Superior temporal gyrus (tissue), 1 donor: ENCODE results near the gene POMT1.

Source experiments
- DNase-seq: peaks from one replicate; pipeline ENCODE4 v3.0.0-alpha.2; 2016; ENCODE audit errors: extremely low spot score

POMT1 gene

DNA sequence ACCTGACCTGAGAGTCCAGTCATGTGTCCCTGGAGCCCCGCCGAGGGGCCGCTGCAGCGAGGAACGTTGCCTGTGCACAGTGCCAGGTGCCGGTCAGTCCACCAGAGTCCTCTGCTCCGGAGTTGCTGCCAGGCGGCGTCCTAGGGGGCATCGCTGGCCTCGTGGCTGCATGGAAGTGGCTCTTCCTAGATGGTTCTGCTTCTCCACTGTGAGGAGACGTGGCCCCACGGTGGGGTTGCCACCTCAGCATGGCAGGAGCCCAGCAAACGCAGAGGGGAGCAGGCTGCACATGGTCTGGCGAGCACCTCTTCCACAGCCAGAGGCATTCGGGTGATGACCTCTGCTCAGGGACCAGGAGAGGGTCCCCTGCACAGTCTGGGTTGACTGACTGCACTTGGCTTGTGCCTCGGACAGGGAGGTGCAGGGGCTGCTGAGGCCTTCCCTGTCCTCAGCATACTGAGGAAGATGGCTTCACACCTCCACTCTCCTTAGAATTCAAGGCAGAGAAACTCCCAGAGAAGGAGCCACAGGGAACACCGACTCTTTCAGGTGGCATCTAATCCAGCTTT is 25.9 kb upstream of the POMT1 start:
- DNase-seq: no peak

DNA sequence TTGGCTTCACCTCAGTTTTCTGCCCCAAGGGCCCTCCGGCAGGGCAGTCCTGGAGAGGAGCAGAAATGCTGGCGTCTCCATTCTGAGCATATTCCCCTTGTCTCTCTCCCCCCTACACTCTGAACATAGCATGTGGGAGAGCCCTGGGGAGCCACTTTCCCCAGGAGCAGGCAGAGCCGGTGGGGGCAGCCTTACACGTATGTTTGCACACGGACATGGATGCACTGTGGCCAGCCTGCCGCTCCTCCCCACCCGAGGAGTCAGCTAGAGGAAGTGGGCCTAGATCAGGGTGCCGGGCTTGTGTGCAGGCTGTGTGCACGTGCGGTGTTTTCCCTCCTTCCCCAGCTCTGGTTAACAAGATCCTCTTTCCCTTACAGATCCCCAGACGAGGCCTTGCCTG is 25.4 kb upstream of the POMT1 start:
- DNase-seq: no peak

DNA sequence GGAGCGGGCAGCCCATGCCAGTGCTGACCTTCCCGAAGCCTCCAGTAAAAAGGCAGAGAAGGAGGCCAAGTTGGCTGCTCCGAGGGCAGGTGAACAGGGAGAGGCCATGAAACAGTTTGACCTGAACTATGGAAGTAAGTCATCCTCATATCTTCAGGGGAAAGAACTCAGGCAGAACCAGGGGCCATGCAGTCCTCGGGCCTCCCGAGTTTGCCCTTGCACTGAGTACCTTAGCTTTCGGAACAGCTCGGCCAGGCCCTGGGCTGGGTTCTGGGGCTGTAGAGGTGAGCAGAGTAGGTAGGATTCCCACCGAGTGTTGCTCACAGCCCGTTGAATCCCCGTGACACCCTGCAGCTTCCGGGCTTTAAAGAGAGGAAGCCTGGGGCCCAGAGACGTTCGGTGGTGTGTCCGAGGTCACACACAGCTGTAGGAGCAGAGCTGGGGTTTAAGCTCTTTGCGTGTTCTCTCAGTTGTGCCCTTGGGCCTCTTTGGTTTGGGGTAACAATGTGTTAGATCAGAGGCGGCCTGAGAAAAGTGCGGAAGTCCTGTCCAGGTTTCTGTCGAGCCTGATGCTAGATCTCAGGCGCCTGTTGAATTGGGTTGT is 24.8 kb upstream of the POMT1 start:
- DNase-seq: no peak

DNA sequence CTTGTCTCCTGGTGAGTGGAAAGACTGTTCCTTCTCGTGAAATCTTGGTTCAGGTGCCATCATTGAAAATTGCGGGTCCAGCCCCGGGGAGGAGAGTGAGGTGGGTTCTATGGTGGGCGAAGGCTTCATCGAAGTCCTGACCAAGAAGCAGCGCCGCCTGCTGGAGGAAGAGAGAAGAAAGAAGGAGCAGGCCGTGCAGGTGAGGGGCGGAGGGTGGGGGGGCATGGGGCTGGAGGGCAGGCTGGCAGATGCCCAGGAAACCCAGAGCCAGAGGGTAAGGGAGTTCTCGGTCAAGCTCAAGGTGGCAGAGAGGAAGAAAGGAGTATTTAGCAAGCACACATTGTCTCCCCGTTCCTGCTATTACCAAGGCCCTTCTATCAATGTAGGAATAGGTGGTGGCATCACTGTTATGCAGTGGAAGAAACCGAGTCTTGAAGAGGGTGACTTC is 24.3 kb upstream of the POMT1 start:
- DNase-seq: no peak

DNA sequence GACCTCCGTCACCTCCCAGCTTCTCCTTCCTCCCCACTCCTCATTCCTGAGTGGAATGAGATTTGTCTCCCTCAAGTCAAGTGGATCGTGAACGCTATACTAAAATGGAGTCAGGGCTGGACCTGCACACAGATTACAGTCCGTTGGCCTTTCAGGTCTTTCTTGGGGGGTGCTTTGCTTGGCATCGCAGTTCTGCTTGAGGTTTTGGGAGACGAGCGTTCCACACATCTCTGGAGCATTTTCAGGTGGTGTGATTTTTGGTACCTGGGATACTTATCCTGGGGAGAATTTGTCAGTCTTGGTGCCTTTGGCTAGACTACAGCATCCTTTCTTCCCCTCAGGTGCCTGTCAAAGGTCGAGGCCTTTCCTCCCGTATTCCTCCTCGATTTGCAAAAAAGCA is 23.8 kb upstream of the POMT1 start:
- no peak for DNase-seq

DNA sequence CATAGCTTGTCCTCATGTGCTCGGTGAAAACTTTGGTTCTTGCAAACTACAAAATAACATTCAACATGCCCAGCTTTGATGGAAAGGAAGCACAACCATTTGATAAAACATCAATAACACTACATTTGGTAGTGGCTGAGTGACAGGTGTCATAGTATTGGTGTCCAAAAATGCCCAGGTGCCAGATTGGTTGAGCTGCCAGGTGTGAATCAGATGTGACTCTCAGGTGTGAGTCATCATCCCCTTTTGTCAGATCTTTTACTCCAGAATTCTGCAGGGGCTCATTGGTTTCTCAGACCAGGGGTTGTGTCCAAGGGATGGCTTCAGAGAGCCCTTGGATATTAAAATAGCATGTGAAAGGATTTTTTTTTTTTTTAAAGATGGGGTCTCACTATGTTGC is 22.5 kb upstream of the POMT1 start:
- no peak for DNase-seq

DNA sequence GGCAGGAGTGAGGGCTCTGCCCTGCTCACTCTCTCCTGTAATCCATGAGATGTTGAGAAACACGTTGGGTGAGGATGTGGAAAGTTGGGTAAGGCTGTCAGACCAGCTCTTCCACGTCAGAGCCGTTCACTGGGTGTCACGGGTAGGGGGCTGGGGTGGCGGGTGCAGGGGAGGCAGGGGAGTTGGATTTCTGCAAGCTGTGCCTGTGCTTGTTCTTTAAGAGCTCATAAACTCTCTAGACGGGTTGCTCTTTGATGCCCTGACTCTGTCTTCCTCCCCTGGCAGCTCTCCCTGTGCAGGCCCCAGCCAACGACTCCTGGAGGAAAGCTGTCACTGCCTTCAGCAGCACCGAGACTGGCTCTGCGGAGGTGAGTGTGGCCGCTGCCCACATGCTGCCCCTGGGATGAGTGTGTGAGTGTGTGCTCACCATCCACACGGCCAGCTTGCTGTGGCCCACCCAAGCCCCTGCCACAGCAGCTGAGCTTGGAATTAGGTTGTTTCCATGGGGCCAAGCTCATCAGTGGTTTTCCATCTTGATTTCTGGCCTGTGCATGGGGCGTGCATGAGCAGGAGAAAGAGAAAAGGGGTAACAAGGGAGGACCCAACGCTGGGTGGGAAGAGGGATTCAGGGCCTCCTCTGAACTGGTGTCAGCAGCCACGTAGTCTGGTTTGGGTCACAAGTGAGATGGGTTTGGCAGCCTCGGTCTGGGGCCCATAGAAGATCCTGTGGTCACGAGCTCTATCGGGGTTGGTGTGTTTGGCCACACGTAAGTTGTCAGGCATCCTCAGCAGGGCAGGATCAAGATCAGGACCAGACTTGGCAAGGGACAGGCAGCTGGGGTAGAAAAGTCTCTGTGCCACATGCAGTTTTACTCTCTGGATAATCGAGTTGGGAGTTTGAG is 21.0 kb upstream of the POMT1 start:
- no peak for DNase-seq

DNA sequence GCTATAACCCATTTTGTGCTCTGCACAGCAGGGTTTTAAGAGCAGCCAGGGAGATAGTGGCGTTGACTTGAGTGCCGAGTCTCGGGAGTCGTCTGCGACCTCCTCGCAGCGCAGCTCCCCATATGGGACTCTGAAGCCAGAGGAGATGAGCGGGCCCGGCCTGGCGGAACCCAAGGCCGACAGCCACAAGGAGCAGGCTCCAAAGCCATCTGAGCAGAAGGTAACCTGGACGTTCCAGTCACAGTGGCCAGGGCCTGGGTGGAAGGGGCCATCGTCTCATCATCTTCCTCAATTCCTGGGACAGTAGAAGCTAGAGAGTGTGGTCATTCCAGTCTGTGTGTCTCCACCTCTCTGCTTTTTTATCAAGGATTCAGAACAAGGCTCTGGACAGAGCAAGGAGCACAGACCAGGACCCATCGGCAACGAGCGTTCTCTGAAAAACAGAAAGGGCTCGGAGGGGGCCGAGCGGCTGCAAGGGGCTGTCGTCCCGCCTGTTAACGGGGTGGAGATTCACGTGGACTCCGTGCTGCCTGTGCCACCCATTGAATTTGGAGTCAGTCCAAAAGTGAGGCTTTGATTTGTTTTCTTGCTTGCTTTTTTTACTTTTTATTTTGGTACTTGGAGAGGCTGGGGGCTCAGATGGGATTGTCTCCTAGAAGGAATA is 20.2 kb upstream of the POMT1 start:
- no peak for DNase-seq

DNA sequence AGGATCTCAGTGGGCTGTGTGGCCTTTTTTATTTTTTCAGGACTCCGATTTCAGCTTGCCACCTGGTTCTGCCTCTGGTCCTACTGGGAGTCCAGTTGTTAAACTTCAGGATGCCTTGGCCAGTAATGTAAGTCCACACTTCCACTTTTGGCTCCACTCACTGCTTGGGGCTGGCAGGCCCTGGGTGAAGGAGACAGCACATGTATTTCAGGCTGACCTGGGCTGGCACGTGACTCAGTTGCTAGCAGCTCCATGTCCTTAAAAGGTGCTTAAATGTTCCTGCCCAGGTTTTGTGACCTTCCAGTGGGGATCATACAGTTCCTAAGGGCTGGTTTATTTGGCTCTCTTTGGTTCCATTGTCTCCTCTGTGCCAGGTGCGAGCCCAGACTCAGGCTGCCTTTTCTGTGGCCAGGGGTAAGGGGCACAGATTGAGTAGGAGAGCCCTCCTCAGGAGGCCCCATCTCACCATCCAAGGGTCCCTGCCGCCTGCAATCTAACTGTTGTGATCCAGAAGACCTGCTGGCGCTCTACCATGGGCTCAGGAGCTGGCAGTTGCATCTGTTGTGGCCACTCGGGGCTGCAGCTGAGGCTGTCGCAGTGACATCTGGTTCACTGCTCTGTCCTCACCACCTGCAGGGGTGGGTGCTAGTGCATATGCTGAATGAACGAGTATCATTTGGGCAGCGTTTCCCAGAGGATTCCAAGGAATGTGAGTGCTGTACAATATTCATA is 19.2 kb upstream of the POMT1 start:
- DNase-seq: no peak

DNA sequence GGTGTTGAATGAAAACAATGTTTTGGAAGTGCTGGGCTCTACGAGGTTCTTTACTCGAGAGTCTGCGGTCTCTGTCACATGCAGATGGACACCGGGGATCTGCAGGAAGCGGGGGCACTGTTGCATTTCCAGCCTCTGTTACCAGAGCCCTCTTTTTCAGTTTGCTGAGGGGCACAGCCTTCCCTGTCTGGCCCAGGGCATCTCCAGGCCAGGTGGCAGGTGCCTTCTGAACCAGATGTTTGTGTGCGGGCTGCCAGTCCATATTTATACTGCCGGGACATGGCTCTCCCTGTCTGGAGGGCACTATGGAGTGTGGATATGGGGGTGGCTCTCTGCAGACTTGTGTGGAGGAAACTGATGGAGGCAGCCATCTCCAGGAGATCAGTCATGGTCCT is 18.7 kb upstream of the POMT1 start:
- DNase-seq: no peak

DNA sequence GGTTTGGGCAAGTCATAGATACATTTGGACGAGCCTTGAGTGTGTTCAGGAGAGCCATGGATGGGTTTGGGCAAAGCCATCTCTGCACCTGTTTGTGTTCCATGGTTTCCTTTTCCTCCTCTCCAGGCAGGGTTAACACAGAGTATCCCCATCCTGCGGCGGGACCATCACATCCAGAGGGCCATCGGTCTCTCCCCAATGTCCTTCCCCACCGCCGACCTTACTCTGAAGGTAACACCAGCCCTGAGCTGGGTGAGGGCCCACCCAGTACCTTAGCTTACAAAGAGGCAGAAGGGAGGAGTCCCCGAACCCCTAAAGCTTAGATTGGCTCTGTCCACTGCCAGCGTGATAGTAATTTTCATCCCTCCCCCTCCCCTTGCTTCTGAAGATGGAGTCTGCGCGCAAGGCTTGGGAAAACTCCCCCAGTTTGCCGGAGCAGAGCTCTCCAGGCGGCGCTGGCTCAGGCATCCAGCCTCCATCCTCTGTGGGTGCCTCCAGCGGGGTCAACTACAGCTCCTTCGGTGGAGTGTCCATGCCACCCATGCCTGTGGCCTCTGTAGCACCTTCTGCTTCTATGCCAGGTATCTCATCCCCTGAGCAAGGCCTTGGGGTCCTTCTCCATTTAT is 18.0 kb upstream of the POMT1 start:
- no peak for DNase-seq

DNA sequence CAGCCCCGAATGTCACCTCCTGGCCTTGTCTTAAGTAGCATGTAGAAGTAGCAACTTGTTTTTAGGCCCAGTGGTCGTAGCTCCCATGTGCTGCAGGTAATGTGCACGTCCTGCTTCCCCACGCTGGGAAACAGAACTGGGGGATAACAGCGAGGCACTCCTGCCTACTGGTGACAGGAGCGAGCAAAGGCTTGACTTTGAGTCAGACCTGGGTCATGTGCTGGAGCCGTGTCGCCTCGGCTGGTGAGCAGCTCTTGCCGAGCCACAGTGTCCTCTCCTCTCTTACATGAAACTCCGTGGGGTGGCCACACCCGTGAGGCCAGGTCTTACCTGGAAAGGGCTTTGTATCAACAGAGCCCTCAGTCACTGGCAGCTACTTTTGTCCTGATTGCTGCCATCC is 17.5 kb upstream of the POMT1 start:
- DNase-seq: no peak

DNA sequence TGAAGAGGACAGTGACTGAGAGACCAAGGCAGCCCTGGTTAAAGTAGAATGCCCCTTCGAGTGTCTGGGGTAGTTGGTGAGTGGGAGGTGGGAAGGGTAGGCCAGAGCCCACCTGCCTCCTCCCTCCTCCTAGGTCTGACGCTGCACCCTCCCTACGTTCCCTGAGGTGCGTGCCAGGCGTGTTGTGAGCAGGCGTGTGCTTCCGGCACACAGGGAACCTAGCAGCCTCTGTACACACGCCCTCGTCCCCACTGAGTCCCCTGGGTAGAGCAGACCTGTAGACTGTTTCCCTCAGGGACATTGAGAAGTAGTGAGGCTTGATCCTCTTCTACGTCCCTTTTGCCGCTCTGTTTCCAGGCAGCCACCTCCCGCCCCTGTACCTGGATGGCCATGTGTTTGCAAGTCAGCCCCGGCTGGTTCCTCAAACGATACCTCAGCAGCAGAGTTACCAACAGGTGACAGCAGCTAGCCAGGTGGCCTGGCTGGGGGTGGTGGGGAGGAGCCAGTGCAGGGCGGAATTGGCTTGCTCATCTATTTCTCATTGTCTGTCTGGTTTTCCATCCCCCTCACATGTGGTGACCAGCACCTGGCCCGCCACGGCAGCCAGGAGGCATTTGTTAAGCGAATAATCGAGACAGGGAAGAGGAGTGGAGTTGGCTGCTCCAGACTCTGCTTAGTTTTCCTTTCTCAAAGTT is 16.8 kb upstream of the POMT1 start:
- DNase-seq: no peak

DNA sequence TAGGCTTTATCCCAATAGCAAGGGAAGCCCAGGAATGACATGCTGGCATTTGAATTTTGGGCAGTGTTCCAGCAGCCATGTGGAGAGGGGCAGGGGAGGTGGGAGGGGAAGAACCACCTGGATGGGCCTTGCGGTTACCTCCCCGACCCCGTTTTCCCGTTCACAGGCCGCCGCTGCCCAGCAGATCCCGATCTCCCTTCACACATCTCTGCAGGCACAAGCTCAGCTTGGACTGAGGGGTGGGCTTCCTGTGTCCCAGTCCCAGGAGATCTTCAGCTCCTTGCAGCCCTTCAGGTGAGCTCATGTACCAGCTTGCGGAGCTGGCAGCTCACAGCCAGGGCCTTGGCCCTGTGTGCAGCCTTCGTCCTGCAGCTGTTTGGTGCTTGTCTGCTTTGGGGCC is 15.7 kb upstream of the POMT1 start:
- DNase-seq: no peak

DNA sequence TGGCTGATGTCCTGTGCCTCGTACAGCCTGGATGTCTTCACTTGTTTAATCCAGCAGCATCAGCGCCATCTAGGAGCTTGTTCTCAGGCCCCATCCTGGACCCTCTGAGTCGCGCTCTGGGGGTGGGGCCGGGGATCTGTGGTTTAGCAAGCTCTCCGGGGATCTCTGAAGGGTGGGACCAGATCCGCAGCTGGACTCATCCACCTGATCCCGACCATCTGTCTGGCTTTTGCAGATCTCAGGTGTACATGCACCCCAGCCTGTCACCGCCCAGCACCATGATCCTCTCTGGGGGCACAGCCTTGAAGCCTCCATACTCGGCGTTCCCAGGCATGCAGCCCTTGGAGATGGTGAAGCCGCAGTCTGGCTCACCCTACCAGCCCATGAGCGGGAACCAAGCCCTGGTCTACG is 15.1 kb upstream of the POMT1 start:
- no peak for DNase-seq

DNA sequence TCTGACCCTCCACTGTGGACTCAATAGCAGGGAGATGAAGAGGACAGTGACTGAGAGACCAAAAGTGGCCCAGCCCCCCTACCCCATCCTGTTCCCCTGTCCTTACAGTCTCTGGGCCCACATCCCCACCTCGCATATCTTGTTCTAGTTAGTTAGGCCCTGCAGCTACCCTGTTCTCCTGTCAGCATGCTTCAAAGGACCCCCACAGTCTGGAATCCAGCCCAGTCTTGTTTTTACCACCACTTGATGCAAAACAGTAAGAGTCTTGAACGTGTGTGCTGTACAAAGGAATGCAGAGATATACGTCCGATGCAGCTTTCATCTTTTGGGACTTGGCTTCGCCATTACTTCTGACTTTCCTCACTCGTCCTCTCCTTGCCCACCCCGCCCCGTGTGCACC is 12.2 kb upstream of the POMT1 start:
- no peak for DNase-seq

DNA sequence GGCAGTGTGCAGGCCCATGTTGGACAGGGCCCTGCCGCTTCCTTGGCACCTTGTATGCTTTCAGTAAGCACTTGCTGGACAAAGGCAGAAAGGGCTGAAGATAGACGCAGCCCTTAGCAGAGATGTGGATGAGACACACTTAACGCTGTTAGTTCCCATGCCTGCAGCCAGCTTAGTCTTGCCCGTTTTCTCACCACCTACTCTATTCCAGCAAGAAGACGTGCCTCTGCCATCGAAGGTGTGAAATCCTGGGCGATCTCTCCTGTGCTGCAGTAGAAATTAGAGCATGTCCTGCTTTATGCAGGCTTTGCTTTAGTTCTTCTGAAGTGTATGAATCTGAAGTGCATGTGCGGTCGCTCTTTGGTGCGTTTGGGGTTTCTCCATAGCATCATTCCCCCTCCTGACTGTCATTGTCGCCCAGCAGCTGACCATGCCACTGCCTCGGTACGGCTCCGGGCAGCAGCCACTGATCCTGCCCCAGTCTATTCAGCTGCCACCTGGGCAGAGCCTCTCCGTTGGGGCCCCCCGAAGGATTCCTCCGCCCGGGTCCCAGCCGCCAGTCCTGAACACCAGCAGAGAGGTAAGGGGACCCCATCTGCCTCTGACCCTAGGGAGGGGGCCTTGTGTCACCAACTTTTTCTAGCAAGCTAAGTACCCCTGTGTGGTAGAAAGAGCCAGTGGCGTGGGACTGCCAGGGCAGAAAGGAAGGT is 11.6 kb upstream of the POMT1 start:
- DNase-seq: peak; percentile 61

DNA sequence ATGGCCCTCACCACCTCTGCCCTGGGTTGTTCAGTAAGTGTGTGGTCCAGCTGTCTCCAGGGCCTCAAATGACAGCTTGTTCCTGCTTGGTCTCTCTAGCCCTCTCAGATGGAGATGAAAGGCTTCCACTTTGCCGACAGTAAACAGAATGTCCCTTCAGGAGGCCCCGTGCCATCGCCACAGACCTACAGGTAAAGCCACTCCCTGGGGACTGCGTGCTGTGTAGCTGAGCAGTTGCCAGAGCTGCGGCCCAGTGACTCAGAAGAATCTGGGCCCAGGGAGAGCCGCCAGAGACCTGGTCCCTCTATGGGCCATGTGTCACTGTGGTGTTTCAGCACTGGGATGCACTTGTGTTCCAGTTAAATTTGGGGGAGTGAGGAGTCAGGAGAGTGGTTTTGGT is 10.6 kb upstream of the POMT1 start:
- no peak for DNase-seq

DNA sequence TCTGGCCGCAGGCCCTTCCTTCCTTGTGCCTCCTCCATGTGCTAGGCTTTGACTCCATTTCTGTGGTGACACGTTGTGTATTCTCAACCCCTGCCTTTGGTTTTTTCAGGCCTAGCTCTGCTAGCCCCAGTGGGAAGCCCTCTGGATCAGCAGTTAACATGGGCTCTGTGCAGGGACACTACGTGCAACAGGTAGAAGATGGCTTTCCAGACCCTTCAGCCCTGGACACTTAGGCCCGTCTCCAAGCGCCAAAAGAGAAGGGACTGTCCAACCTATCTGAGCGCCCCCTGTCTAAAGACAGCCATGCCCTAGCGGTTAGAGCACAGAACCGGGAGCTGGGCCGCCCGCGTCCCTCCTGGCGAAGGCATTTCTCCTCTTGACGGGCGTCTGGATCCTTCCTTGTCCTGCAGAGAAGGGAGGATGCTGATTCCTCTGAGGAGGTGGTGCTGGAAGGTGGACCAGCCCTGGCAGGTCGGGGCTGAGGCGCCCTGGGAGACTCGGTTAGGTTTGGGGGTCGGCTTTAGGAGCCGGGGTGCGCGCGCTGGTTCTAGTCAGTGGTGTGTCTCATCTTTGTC is 8.3 kb upstream of the POMT1 start:
- no peak for DNase-seq

DNA sequence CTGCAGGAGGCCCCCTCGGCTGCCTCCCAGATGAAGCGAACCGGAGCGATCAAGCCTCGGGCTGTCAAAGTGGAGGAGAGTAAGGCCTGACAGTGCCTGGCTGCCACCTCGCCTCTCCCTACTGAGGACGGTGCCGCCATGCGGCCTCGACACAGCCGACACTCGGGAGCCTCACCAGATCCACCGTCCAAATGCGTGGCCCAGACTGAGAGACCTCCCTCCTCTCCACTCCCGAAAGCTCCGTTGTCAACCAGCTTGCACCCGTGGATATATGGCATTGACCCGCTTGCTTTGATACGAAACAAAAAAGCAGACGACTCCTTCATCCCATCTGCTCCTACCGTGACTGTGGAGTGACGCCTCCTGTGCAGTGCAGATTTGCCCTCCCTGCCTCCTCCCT is 6.9 kb upstream of the POMT1 start:
- no peak for DNase-seq
